Measurements from ENCODE around the gene SLC16A7.

Gene SLC16A7, protein sequence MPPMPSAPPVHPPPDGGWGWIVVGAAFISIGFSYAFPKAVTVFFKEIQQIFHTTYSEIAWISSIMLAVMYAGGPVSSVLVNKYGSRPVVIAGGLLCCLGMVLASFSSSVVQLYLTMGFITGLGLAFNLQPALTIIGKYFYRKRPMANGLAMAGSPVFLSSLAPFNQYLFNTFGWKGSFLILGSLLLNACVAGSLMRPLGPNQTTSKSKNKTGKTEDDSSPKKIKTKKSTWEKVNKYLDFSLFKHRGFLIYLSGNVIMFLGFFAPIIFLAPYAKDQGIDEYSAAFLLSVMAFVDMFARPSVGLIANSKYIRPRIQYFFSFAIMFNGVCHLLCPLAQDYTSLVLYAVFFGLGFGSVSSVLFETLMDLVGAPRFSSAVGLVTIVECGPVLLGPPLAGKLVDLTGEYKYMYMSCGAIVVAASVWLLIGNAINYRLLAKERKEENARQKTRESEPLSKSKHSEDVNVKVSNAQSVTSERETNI

DNA sequence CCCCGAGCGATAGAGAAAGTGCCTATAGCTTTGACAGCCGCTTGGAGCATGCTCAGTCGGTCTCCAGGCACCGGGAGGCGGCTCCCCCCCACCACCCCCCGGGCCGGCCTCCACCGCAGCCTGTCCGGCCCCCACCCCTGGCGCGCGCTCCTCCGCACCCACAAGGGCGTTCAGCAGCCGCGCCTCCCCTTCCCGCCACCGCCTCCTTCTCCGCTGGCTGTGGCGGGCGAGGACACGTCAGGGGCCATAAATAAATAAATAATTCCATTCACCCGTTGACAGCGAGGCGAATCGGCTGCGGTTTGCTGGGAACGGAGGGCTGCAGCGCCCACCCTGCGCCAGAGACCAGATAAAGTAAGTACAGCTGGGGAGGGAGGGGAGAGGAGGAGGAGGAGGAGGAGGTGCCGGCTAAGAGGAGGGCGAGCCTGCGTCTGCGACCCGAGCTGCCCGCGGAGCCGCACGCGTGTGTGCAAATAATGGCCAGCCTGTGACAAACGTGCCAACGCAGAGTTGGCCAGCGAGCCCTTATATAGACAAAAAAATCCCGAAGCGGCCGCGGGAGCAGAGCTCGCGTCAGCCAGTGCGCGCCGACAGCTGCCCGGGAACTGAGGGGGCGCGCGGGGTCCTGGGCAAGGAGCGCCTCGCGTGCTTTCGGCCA lies at the start of gene SLC16A7:
TSS of gene SLC16A7 (plus strand) at position 147 of the 658 bp plus-strand sequence. CDS start 108,773 bp downstream, outside the sequence.
- TF ChIP-seq, protein P1, sequence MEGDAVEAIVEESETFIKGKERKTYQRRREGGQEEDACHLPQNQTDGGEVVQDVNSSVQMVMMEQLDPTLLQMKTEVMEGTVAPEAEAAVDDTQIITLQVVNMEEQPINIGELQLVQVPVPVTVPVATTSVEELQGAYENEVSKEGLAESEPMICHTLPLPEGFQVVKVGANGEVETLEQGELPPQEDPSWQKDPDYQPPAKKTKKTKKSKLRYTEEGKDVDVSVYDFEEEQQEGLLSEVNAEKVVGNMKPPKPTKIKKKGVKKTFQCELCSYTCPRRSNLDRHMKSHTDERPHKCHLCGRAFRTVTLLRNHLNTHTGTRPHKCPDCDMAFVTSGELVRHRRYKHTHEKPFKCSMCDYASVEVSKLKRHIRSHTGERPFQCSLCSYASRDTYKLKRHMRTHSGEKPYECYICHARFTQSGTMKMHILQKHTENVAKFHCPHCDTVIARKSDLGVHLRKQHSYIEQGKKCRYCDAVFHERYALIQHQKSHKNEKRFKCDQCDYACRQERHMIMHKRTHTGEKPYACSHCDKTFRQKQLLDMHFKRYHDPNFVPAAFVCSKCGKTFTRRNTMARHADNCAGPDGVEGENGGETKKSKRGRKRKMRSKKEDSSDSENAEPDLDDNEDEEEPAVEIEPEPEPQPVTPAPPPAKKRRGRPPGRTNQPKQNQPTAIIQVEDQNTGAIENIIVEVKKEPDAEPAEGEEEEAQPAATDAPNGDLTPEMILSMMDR (conservative IDR thresholded peaks at IDR 0.05; ENCODE audit: low read length): 0 out of 2 replicates have a peak, but pooled peaks have one; percentile 11
- peak; percentile 93 for DNase-seq (ENCODE audit: low read depth)

DNA sequence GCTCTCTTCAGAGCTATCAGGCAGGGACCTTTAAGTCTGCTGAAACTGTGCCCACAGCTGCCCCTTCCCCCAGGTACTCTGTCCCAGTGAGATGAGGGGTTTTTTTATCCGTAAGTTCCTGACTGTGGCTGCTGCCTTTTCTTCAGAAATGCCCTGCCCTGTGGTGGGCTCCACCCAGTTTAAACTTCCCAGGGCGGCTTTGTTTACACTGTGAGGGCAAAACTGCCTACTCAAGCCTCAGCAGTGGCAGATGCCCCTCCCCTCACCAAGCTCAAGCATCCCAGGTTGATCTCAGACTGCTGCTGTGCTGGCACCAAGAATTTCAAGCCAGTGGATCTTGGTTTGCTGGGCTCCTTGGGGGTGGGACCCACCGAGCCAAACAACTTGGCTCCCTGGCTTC lies 46.9 kb upstream of the SLC16A7 start:
- DNase-seq (ENCODE audit: low read depth): no peak
- TF ChIP-seq, protein P1 (conservative IDR thresholded peaks at IDR 0.05; ENCODE audit: low read length): no peak

More for the DNA sequence above, at the start of gene SLC16A7:
- peak within 1 kb of the TSS; percentile 83 for H3K4me3 ChIP-seq (ENCODE audit: low read length)

DNA sequence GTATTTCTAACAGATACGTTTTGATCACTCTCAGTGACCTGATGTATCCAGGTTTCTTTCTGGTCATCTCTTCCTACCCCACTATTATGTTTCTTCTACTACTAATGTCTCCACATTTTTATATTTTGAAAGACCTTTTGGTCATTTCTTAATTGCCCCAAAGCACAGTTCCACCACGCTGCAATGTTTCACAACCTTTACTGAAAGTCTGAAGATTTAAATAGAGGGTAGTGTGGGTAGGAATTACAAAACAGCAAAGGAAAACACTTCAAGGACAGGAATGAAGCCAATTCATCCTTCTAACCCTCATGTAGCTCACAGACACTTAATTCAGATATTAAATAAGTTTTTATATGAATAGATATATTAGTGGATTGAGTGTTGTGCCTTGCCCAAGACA lies 36.1 kb upstream of the SLC16A7 start:
- DNase-seq (ENCODE audit: low read depth): peak; percentile 6
- no peak overlapping the region for H3K4me3 ChIP-seq (ENCODE audit: low read length)
- TF ChIP-seq, protein P1 (conservative IDR thresholded peaks at IDR 0.05; ENCODE audit: low read length): no peak

More for the DNA sequence above, 46.9 kb upstream of the SLC16A7 start:
- no peak overlapping the region for H3K4me3 ChIP-seq (ENCODE audit: low read length)

DNA sequence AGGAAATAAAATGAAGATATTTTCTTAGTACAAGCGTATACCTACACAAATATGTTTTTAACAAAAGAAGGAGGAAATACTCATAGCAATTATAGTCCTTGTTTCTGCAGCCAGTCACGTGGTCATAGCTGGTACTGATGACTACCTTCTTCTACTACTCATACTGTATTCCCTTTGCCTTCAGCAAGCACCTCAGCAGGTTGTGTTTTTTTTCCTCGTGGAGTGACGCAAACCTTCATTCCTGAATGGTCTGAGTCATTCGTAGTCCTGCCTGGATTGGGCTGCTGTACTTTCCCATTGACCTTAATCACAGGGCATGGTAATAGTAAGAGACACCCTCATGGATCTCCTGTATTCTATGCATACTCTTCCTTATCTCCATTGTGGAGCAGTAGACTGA lies 25.7 kb upstream of the SLC16A7 start:
- DNase-seq (ENCODE audit: low read depth): no peak
- TF ChIP-seq, protein P1 (conservative IDR thresholded peaks at IDR 0.05; ENCODE audit: low read length): no peak
- no peak overlapping the region for H3K4me3 ChIP-seq (ENCODE audit: low read length)

DNA sequence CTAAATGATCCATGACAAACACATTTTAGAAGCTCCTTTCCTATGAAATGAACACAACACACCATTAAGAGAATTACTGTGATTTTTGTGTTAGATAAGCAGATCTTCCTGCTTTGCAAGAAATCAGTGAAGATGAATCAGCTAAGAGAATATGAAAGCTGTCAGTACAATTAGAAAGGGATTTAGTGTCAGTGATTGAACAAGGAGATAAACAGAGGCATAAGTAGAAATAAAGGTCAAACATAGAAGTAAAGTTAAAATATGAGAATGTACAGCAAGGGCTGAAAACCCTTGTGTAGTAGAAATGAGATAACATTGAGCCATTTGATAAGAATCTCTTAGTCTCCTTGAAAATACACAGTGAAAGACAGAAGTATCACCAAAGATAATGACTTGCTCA lies 21.4 kb upstream of the SLC16A7 start:
- DNase-seq (ENCODE audit: low read depth): no peak
- no peak overlapping the region for H3K4me3 ChIP-seq (ENCODE audit: low read length)
- TF ChIP-seq, protein P1 (conservative IDR thresholded peaks at IDR 0.05; ENCODE audit: low read length): no peak

DNA sequence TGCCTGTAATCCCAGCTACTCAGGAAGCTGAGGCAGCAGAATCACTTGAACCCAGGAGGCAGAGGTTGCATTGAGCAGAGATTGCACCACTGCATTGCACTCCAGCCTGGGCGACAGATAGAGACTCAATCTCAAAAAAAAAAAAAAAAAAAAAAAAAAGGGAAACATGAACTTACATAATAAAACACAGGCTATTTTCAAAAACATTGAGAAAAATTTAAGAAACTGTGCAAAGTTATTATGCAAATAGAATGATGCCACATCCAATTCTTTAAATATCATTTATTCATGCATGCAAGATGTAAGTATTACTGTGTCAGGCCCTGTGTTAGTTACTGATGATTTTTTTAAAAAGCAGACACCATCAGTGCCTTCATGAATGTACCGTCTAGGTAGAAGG lies 20.0 kb upstream of the SLC16A7 start:
- no peak overlapping the region for H3K4me3 ChIP-seq (ENCODE audit: low read length)
- TF ChIP-seq, protein P1 (conservative IDR thresholded peaks at IDR 0.05; ENCODE audit: low read length): no peak
- DNase-seq (ENCODE audit: low read depth): no peak

Measured in AG10803 (cell line).